Breast epithelium (tissue), 4 donors: Measurements from ENCODE around the gene SSU72. TPM values are rescaled to one million over a fixed set of nuclear protein-coding genes. Genes with fewer than 3 reads are reported as not detected.

Source experiments
- DNase-seq, 2 donors: peaks; one replicate each; pipeline ENCODE4 v3.0.0-alpha.2; 2019; ENCODE audit warnings: low spot score in 2 of 2
- H3K27ac ChIP-seq, 2 donors: fragments of 200-600 bp; sonication (generic) in 1 of 2; one replicate each; pipeline ENCODE4 v1.5.1; 2016 to 2019; ENCODE audit warnings: mild to moderate bottlenecking in 1 of 2
- H3K27me3 ChIP-seq, 2 donors: fragments of 200-600 bp; sonication (generic) in 1 of 2; one replicate each; pipeline versions ENCODE4 v1.5.1 to v1.6.0; 2017 to 2019; ENCODE audit warnings: control low read depth in 1 of 2, mild to moderate bottlenecking in 1 of 2
- H3K36me3 ChIP-seq: fragments of 200-600 bp; one replicate; pipeline ENCODE4 v1.5.1; 2019
- H3K4me1 ChIP-seq, 2 donors: fragments of 200-600 bp; sonication (generic); one replicate each; pipeline ENCODE4 v1.5.1; 2016 to 2019; ENCODE audit warnings: control low read depth in 1 of 2
- H3K4me3 ChIP-seq, 3 donors: fragments of 200-600 bp; sonication (generic); 1 replicate in 2 of 3; 2 replicates in 1 of 3; pipeline ENCODE4 v1.5.1; 2016 to 2019; ENCODE audit warnings: mild to moderate bottlenecking in 3 of 3, moderate library complexity in 2 of 3
- H3K9me3 ChIP-seq, 2 donors: fragments of 200-600 bp; sonication (generic) in 1 of 2; one replicate each; pipeline ENCODE4 v1.5.1; 2016 to 2019; ENCODE audit warnings: control low read depth in 1 of 2
- CTCF ChIP-seq, 3 donors: fragments of 450-650 bp; IDR thresholded peaks; one replicate each; pipeline ENCODE4 v1.5.1; 2016 to 2017; ENCODE audit warnings: antibody characterized with exemption in 3 of 3, mild to moderate bottlenecking in 3 of 3, moderate library complexity in 3 of 3
- POLR2A ChIP-seq: fragments of 450-650 bp; IDR thresholded peaks from one replicate; pipeline ENCODE4 v1.6.1; 2016; ENCODE audit warnings: antibody characterized with exemption, mild to moderate bottlenecking, moderate library complexity
- POLR2AphosphoS5 ChIP-seq, 3 donors: sonication (generic); formaldehyde crosslinking; IDR thresholded peaks; one replicate each; pipeline ENCODE4 v1.6.1; 2017; ENCODE audit warnings: antibody characterized with exemption in 3 of 3
- intact Hi-C: fragments of 100-400 bp; cut with DNase I; formaldehyde crosslinking; loops from one replicate; pipeline ENCODE4 v1.15.1; 2023; ENCODE audit warnings: low total_unique reads
- total RNA-seq, 3 donors: library from RNA; depleted of rRNA; stranded (reverse); fragments of >200 nt; gene quantifications; one replicate each; pipeline ENCODE4 v1.1.0, GENCODE V29; 2016

The SSU72 gene
- total RNA-seq, 3 donors from 2014 or later, result 100 to 125 (median 114) TPM

- no peaks in the 10 kb centered on the region for H3K9me3 ChIP-seq
- TF ChIP-seq POLR2AphosphoS5 (IDR thresholded peaks at IDR 0.05) (peak in 2 of 3 donors; percentile 20 to 68), CTCF (IDR thresholded peaks at IDR 0.05) (peak in 1 of 3 donors; percentile 16), POLR2A (no peak)
- H3K27me3 ChIP-seq, result no peaks in the 10 kb centered on the region
- peak overlapping the region; percentile 92 to 99 (median 98) for H3K4me3 ChIP-seq
- no peaks in the 10 kb centered on the region for H3K4me1 ChIP-seq
- peak overlapping the region; percentile 99 to 100 for H3K27ac ChIP-seq
- intact Hi-C loops, result no loop called here
- DNase-seq, result peak in 1 of 2 donors; percentile 30
- H3K36me3 ChIP-seq, result no peaks in the 10 kb centered on the region
These were observed 581 bp downstream of the SSU72 start for GRCh38 chr1:1573843-1574720.

- Histone ChIP-seq H3K27ac (no peak overlapping the region), H3K36me3 (no peaks in the 10 kb centered on the region), H3K4me1 (no peaks in the 10 kb centered on the region), H3K4me3 (no peak overlapping the region), H3K9me3 (no peaks in the 10 kb centered on the region), H3K27me3 (no peaks in the 10 kb centered on the region)
- no peak for DNase-seq
- TF ChIP-seq POLR2AphosphoS5 (IDR thresholded peaks at IDR 0.05) (no peak), CTCF (IDR thresholded peaks at IDR 0.05) (no peak), POLR2A (no peak)
- intact Hi-C loops, result no loop called here
These were observed 5.3 kb downstream of the SSU72 start for GRCh38 chr1:1569341-1569740.

GRCh38 chr1:1567891-1568291, 6.8 kb downstream of the SSU72 start:
- H3K36me3 ChIP-seq, result no peaks in the 10 kb centered on the region
- H3K27ac ChIP-seq, result no peak overlapping the region
- no peaks in the 10 kb centered on the region for H3K9me3 ChIP-seq
- H3K4me1 ChIP-seq, result no peaks in the 10 kb centered on the region
- DNase-seq, result no peak
- H3K4me3 ChIP-seq, result no peak overlapping the region
- H3K27me3 ChIP-seq, result no peaks in the 10 kb centered on the region
- intact Hi-C loops, result no loop called here
- no peak for TF ChIP-seq CTCF (IDR thresholded peaks at IDR 0.05)
- TF ChIP-seq POLR2A, result no peak
- no peak for TF ChIP-seq POLR2AphosphoS5 (IDR thresholded peaks at IDR 0.05)

GRCh38 chr1:1567152-1567875, 7.3 kb downstream of the SSU72 start:
- Histone ChIP-seq H3K4me3 (no peak overlapping the region), H3K27ac (no peak overlapping the region), H3K9me3 (no peaks in the 10 kb centered on the region), H3K4me1 (no peaks in the 10 kb centered on the region), H3K36me3 (no peaks in the 10 kb centered on the region), H3K27me3 (no peaks in the 10 kb centered on the region)
- intact Hi-C loops, result no loop called here
- DNase-seq, result no peak
- TF ChIP-seq POLR2AphosphoS5 (IDR thresholded peaks at IDR 0.05) (no peak), CTCF (IDR thresholded peaks at IDR 0.05) (no peak), POLR2A (no peak)

- intact Hi-C loops, result no loop called here
These were observed 9.3 kb downstream of the SSU72 start for GRCh38 chr1:1565340-1565739.

More at GRCh38 chr1:1565340-1565739, 9.3 kb downstream of the SSU72 start:
- Histone ChIP-seq H3K4me3 (no peak overlapping the region), H3K27me3 (no peaks in the 10 kb centered on the region), H3K9me3 (no peaks in the 10 kb centered on the region), H3K27ac (no peak overlapping the region), H3K4me1 (no peaks in the 10 kb centered on the region), H3K36me3 (no peaks in the 10 kb centered on the region)
- TF ChIP-seq POLR2A (no peak), CTCF (IDR thresholded peaks at IDR 0.05) (no peak)
- DNase-seq, result no peak
